Endothelial cell of umbilical vein (primary cell): ENCODE measurements around the gene AGAP9. TPM values are rescaled to one million over a fixed set of nuclear protein-coding genes. Genes with fewer than 3 reads are reported as not detected.
"Not testable (repeated sequence)": the region's sequence is repeated elsewhere in the genome, so short reads cannot be mapped to it uniquely, and the experiment has no call there.

Experiments used
- BruUV-seq: library from RNA; stranded (reverse); fragments of 400-500 nt; replicated peaks from 2 replicates; lab custom pipeline; 2021; lab: Mats Ljungman, UMichigan
- CTCF ChIA-PET: fragments of 300-600, 350-600 bp; sonication (Branson Sonifier 250); formaldehyde crosslinking; loops from one replicate; lab custom pipeline; 2021; ENCODE audit warnings: antibody characterized with exemption, inconsistent platforms; lab: Charles Lee
- POLR2A ChIA-PET: fragments of 300-600, 350-600 bp; sonication (Branson Sonifier 250); formaldehyde crosslinking; loops from one replicate; lab custom pipeline; 2021; ENCODE audit warnings: antibody characterized with exemption, inconsistent platforms; lab: Charles Lee
- DNase-seq: peaks from one replicate; pipeline ENCODE4 v3.0.0-alpha.2; 2011; ENCODE audit warnings: low read depth, low spot score
- FAIRE-seq: peaks from 2 replicates; lab custom pipeline; 2011; peaks lifted over from hg19 to GRCh38; lab: Jason Lieb, UNC
- H2AFZ ChIP-seq: 2 replicates; pipeline ENCODE4 v1.6.0; 2012; ENCODE audit warnings: low read depth, low read length, control low read depth, inconsistent platforms
- H3K27ac ChIP-seq: 2 replicates; pipeline ENCODE4 v1.5.1; 2011; ENCODE audit warnings: low read depth, mild to moderate bottlenecking, control low read depth, low read length, moderate library complexity; ENCODE audit not compliant: insufficient read depth
- H3K27me3 ChIP-seq, 2 experiments: 2 replicates each; pipeline versions ENCODE4 v1.6.0 to v1.6.1; 2011; ENCODE audit warnings: low read length in 2 of 2, mixed read lengths in 1 of 2; ENCODE audit not compliant: control insufficient read depth in 2 of 2, insufficient read depth in 2 of 2
- H3K36me3 ChIP-seq, 2 experiments: 2 replicates in 1 of 2; 3 replicates in 1 of 2; pipeline ENCODE4 v1.5.1; 2011; ENCODE audit warnings: low read length in 2 of 2, mild to moderate bottlenecking in 1 of 2, moderate library complexity in 1 of 2; ENCODE audit not compliant: control insufficient read depth in 2 of 2, insufficient read depth in 2 of 2; ENCODE audit errors: extremely low read depth in 1 of 2
- H3K4me1 ChIP-seq: 3 replicates; pipeline ENCODE4 v1.5.1; 2011; ENCODE audit warnings: mild to moderate bottlenecking, low read length; ENCODE audit not compliant: control insufficient read depth, insufficient read depth; ENCODE audit errors: extremely low read depth
- H3K4me2 ChIP-seq: 2 replicates; pipeline ENCODE4 v1.6.1; 2011; ENCODE audit warnings: low read length, control low read depth, mixed read lengths; ENCODE audit not compliant: insufficient read depth
- H3K4me3 ChIP-seq, 3 experiments: fragments of 200-600 bp in 1 of 3; sonication (generic), shearing (Covaris generic) in 1 of 3; replicated peaks in 1 of 3; 2 replicates each; pipeline ENCODE4 v1.5.1; 2011 to 2016; ENCODE audit warnings: control low read depth in 3 of 3, low read length in 3 of 3, mild to moderate bottlenecking in 2 of 3, inconsistent platforms in 1 of 3, low read depth in 1 of 3, moderate library complexity in 1 of 3; ENCODE audit not compliant: insufficient read depth in 1 of 3
- H3K79me2 ChIP-seq: 2 replicates; pipeline ENCODE4 v1.6.0; 2012; ENCODE audit warnings: low read length, inconsistent platforms; ENCODE audit not compliant: control insufficient read depth, insufficient read depth
- H3K9ac ChIP-seq: replicated peaks from 2 replicates; pipeline ENCODE3; 2011; ENCODE audit warnings: low read length, control low read depth; ENCODE audit not compliant: insufficient read depth; ENCODE audit errors: extremely low read depth
- H3K9me1 ChIP-seq: replicated peaks from 3 replicates; pipeline ENCODE4 v1.6.0; 2011; ENCODE audit warnings: mild to moderate bottlenecking, low read length; ENCODE audit not compliant: control insufficient read depth, insufficient read depth; ENCODE audit errors: extremely low read depth
- H3K9me3 ChIP-seq: replicated peaks from 2 replicates; pipeline ENCODE4 v1.5.1; 2012; ENCODE audit warnings: low read length, inconsistent platforms; ENCODE audit not compliant: control insufficient read depth, insufficient read depth
- H4K20me1 ChIP-seq: replicated peaks from 2 replicates; pipeline ENCODE3; 2011; ENCODE audit warnings: mild to moderate bottlenecking, low read length; ENCODE audit not compliant: control insufficient read depth, insufficient read depth; ENCODE audit errors: extremely low read depth
- dilution Hi-C: fragments of 300-500 bp; cut with MboI; formaldehyde crosslinking; loops from one replicate; pipeline ENCODE4 v1.15.0; 2019; ENCODE audit warnings: low sequenced_read_pairs; ENCODE audit not compliant: extremely low pct_ligation_motif_present
- intact Hi-C: fragments of 100-400 bp; cut with micrococcal nuclease; formaldehyde crosslinking; loops from one replicate; pipeline ENCODE4 v1.10.0; 2022
- polyA plus RNA-seq, 4 experiments: library from polyadenylated mRNA; depleted of rRNA in 3 of 4; stranded (reverse) in 3 of 4; unstranded in 1 of 4; fragments of >200 nt; gene quantifications; 2 replicates each; pipeline versions ENCODE4 v1.2.1 to v1.2.3, GENCODE V29; 2011 to 2012; ENCODE audit warnings: missing spikeins in 1 of 4
- total RNA-seq: library from RNA; stranded (reverse); gene quantifications from 2 replicates; pipeline ENCODE4 v1.2.3, GENCODE V29; 2021

The AGAP9 gene
- total and polyA plus RNA-seq, 2 donors (not counting 3 experiments of a cell fraction or from before 2014, with no cell fraction given), result 9.9 to 14.4 TPM

DNA sequence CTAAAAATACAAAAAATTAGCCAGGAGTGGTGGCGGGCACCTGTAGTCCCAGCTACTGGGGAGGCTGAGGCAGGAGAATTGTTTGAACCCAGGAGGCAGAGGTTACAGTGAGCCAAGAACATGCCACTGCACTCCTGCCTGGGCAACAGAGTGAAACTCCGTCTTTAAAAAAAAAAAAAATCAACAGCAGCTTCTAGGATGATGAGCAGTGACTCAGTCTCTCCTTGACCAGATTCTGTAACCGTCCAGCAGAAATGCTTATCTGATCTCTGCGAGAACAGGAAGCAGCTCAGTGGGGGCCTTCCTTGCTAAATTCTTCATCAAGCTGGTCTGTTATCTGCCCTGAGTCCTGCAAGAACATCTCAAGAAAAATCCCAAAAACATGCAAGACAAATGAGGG lies 37.5 kb downstream of the AGAP9 start:
- H3K4me1 ChIP-seq, BruUV-seq, H3K9me3 ChIP-seq, H3K4me3 ChIP-seq, CTCF ChIA-PET, H3K9me1 ChIP-seq, H3K9ac ChIP-seq, H2AFZ ChIP-seq, H3K27me3 ChIP-seq, POLR2A ChIA-PET, FAIRE-seq, H3K27ac ChIP-seq, H3K4me2 ChIP-seq, H3K36me3 ChIP-seq, H4K20me1 ChIP-seq, intact Hi-C loops, H3K79me2 ChIP-seq, dilution Hi-C loops, DNase-seq: not testable (repeated sequence)

DNA sequence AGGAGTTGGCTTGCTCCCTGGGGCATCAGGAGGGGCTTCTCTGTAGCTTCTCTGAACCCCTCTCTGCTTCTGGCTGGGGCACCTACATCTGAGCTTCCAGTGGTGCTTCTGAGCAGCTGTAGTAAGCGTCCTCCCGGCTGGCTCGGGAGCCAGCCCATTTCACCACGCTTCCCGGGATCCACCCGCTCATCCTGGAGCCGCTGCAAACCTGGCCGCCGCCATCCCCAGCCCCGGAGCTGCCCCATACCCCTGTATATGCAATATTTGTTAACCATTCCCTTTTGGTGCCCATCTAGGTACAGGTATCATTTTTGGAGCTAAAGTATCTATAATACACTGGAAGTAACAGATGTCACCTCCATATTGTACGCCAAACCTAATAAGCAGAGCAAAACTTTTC lies 38.7 kb downstream of the AGAP9 start:
- DNase-seq, H3K9me1 ChIP-seq, H3K4me2 ChIP-seq, H4K20me1 ChIP-seq, H2AFZ ChIP-seq, FAIRE-seq, CTCF ChIA-PET, POLR2A ChIA-PET, H3K9me3 ChIP-seq, H3K9ac ChIP-seq, H3K4me1 ChIP-seq, intact Hi-C loops, H3K27ac ChIP-seq, H3K4me3 ChIP-seq, H3K36me3 ChIP-seq, dilution Hi-C loops, H3K27me3 ChIP-seq, H3K79me2 ChIP-seq, BruUV-seq: not testable (repeated sequence)

DNA sequence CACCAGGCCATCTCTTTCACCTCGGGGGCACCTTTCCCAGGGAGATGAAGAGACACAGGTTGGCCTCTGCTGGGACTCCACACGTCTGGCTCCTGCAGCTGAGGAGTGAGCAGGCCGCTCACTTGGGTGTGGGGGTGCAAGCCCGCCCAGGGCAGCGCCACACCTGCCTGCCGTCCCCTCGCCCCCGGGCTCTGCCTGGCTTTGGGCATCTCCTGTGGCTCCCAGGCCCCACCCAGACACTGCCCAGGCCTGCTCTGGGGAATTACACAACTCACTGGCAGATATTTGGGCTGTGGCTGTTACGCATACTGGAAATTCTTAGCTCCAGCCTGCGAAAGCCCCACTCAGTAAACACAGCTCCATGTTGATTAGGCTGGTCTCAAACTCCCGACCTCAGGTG lies 39.5 kb downstream of the AGAP9 start, which contains the start of gene ANXA8:
Gene ANXA8, minus strand, starts transcription at position 193 of the 400 bp plus-strand sequence. Its CDS starts 182 bp downstream, at position 11.
- H3K9me1 ChIP-seq, H3K4me2 ChIP-seq, H3K9me3 ChIP-seq, FAIRE-seq, dilution Hi-C loops, CTCF ChIA-PET, H3K4me1 ChIP-seq, DNase-seq, BruUV-seq, intact Hi-C loops, H3K36me3 ChIP-seq, H2AFZ ChIP-seq, H3K79me2 ChIP-seq, H3K9ac ChIP-seq, H3K27me3 ChIP-seq, H4K20me1 ChIP-seq, H3K27ac ChIP-seq, H3K4me3 ChIP-seq, POLR2A ChIA-PET: not testable (repeated sequence)

DNA sequence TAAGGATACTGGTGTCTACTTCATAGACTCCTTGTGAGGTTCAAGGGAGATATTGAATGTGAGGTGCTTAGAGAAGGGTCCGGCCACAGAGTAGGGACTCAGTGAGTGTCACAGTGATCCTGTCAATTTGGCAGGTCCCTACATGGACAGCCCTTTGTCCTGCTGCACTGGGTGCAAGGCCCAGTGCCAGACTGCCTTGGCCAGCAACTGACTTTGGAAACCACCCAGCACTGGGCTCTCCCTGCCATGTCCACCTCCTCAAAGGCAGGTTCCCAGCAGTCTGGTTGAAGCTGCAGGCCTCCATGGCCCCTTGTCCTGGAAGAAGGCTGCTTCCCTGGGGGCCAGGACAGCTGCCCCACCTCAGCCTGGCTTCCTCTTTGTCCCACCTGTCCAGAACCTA lies 41.1 kb downstream of the AGAP9 start:
- POLR2A ChIA-PET, BruUV-seq, H4K20me1 ChIP-seq, H3K79me2 ChIP-seq, H3K9ac ChIP-seq, H3K27me3 ChIP-seq, H3K9me3 ChIP-seq, H3K9me1 ChIP-seq, intact Hi-C loops, DNase-seq, H3K4me2 ChIP-seq, H3K4me1 ChIP-seq, H2AFZ ChIP-seq, FAIRE-seq, dilution Hi-C loops, H3K27ac ChIP-seq, CTCF ChIA-PET, H3K36me3 ChIP-seq, H3K4me3 ChIP-seq: not testable (repeated sequence)
